HepG2 (cell line): Measurements from ENCODE around the gene AFDN. TPM values are rescaled to one million over a fixed set of nuclear protein-coding genes. Genes with fewer than 3 reads are reported as not detected.

ENCODE experiments used
- FOSL1 ChIP-seq: sonication (generic); formaldehyde crosslinking; IDR thresholded peaks from 2 replicates; pipeline ENCODE4 v1.9.0; 2021; ENCODE audit warnings: missing genetic modification reagents, borderline replicate concordance
- JUN ChIP-seq: sonication (generic); formaldehyde crosslinking; IDR thresholded peaks from 2 replicates; pipeline ENCODE4 v1.4.0; 2020; ENCODE audit warnings: mild to moderate bottlenecking, missing genetic modification reagents
- JUNB ChIP-seq: sonication (generic); formaldehyde crosslinking; IDR thresholded peaks from 2 replicates; pipeline ENCODE4 v1.8.0; 2022; ENCODE audit warnings: missing genetic modification reagents, mild to moderate bottlenecking, borderline replicate concordance
- JUND ChIP-seq: sonication (generic); formaldehyde crosslinking; IDR thresholded peaks from 2 replicates; pipeline ENCODE4 v1.8.0; 2022; ENCODE audit warnings: mild to moderate bottlenecking, missing genetic modification reagents
- KLF15 ChIP-seq: sonication (generic); formaldehyde crosslinking; IDR thresholded peaks from 2 replicates; pipeline ENCODE4 v1.8.1; 2023; ENCODE audit warnings: borderline replicate concordance, mild to moderate bottlenecking, inconsistent platforms, missing genetic modification reagents, mixed read lengths
- NFRKB ChIP-seq: fragments of 450-650 bp; IDR thresholded peaks from 2 replicates; pipeline ENCODE4 v1.6.1; 2017
- NR0B2 ChIP-seq: sonication (generic); formaldehyde crosslinking; IDR thresholded peaks from 2 replicates; pipeline ENCODE4 v1.4.0; 2020; ENCODE audit warnings: mild to moderate bottlenecking, missing genetic modification reagents
- SMYD3 ChIP-seq: sonication (generic); formaldehyde crosslinking; IDR thresholded peaks from 2 replicates; pipeline ENCODE4 v1.8.1; 2023; ENCODE audit warnings: mild to moderate bottlenecking, missing genetic modification reagents
- U2AF2 ChIP-seq: fragments of 200-400 bp; formaldehyde crosslinking; IDR thresholded peaks from 2 replicates; pipeline ENCODE4 v1.6.1; 2017; ENCODE audit warnings: low read depth, mild to moderate bottlenecking, low read length
- ZFYVE20 ChIP-seq: sonication (generic); formaldehyde crosslinking; IDR thresholded peaks from 2 replicates; pipeline ENCODE4 v1.8.0; 2023; ENCODE audit warnings: low read depth, mild to moderate bottlenecking, moderate library complexity, missing genetic modification reagents, borderline replicate concordance
- ZGPAT ChIP-seq: IDR thresholded peaks from 2 replicates; pipeline ENCODE4 v1.6.1; 2016; ENCODE audit warnings: mild to moderate bottlenecking
- ZNF451 ChIP-seq: sonication (generic); formaldehyde crosslinking; IDR thresholded peaks from 2 replicates; pipeline ENCODE4 v1.5.0; 2020; ENCODE audit warnings: mild to moderate bottlenecking, missing genetic modification reagents
- ZNF552 ChIP-seq: sonication (generic); formaldehyde crosslinking; IDR thresholded peaks from 2 replicates; pipeline ENCODE4 v1.9.0; 2022; ENCODE audit warnings: missing genetic modification reagents, mild to moderate bottlenecking, borderline replicate concordance
- ZNF557 ChIP-seq: sonication (generic); formaldehyde crosslinking; IDR thresholded peaks from 2 replicates; pipeline ENCODE4 v1.4.0; 2020; ENCODE audit warnings: missing genetic modification reagents
- ZNF607 ChIP-seq: sonication (generic); formaldehyde crosslinking; IDR thresholded peaks from 2 replicates; pipeline ENCODE4 v1.5.1; 2020; ENCODE audit warnings: missing genetic modification reagents, mild to moderate bottlenecking, borderline replicate concordance
- ZNF674 ChIP-seq: sonication (generic); formaldehyde crosslinking; IDR thresholded peaks from 2 replicates; pipeline ENCODE4 v1.5.0; 2020; ENCODE audit warnings: low read depth, mild to moderate bottlenecking, missing genetic modification reagents
- ZNF788 ChIP-seq: sonication (generic); formaldehyde crosslinking; IDR thresholded peaks from 2 replicates; pipeline ENCODE4 v1.5.0; 2020; ENCODE audit warnings: mild to moderate bottlenecking, missing genetic modification reagents, borderline replicate concordance
- polyA plus RNA-seq, 8 experiments: library from polyadenylated mRNA; depleted of rRNA in 3 of 8; stranded (reverse) in 7 of 8; unstranded in 1 of 8; fragments of >200 nt; fragmentation: Illumina TruSeq in 4 of 8; extraction: Trizol in 4 of 8; gene quantifications; 2 replicates each; pipeline versions ENCODE4 v1.2.1 to v1.2.3, GENCODE V29; 2011 to 2016; ENCODE audit warnings: low read depth in 4 of 8, missing spikeins in 1 of 8, mixed read lengths in 1 of 8; ENCODE audit not compliant: insufficient read depth in 1 of 8
- total RNA-seq, 5 experiments: library from RNA; depleted of rRNA; stranded (reverse); fragments of >200 nt; fragmentation: Illumina TruSeq; extraction: Trizol; gene quantifications; 2 replicates each; pipeline ENCODE4 v1.2.3, GENCODE V29; 2016; ENCODE audit warnings: low read depth in 1 of 5
- TF ChIP-seq, protein P1 (sequence below): sonication (generic); formaldehyde crosslinking; IDR thresholded peaks from 2 replicates; pipeline ENCODE4 v1.4.0; 2020; ENCODE audit warnings: mild to moderate bottlenecking, missing genetic modification reagents
- TF ChIP-seq, protein P2 (sequence below): sonication (generic); formaldehyde crosslinking; IDR thresholded peaks from 2 replicates; pipeline ENCODE4 v1.4.0; 2020; ENCODE audit warnings: missing genetic modification reagents, borderline replicate concordance
- TF ChIP-seq, protein P3 (sequence below): sonication (generic); formaldehyde crosslinking; IDR thresholded peaks from 2 replicates; pipeline ENCODE4 v1.4.0; 2020; ENCODE audit warnings: missing genetic modification reagents

Gene AFDN
- total and polyA plus RNA-seq, 2 of the 13 experiments (the other 11 are each of a cell fraction or from before 2014, with no cell fraction given), result 136 to 151 TPM

DNA sequence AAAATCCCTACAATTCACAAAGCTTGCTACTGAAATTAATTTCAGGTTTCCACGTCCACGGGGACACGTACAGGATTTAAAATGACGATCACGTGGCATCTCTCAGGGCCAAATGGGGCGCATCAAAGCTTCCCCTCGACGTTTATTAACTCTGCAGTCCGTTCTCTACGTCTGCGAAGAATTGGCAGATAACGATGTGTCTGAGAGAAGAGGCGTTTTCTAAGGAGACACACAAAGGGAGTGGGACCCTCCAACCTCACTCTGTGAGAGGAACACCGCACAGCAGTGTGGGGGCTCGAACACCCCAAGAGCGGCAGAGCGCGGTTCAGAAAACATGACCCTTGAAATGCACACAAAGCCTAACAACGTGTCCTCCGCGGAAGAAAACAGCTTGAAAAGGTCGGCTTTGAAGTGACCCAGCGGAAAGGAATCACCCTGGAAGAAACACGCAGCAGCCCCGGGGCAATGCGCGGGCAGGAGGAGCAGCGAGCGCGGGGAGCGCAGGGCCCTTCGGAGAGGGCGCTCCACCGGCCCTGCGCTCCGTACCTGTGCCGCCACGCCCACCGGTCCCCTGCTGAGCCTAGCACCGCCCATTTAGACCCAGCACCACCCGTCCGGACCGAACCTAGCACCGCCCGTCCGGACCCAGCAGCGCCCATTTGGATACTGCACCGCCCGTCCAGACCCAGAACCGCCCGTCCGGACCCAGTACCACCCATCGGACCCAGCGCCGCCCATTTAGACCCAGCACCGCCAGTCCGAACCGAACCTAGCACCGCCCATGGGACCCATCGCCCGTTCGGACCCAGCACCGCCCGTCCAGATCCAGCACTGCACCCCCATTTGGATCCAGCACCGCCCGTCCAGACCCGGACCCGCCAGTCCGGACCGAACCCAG, 1.1 kb upstream of the AFDN start (continued):
- TF ChIP-seq, protein P1, sequence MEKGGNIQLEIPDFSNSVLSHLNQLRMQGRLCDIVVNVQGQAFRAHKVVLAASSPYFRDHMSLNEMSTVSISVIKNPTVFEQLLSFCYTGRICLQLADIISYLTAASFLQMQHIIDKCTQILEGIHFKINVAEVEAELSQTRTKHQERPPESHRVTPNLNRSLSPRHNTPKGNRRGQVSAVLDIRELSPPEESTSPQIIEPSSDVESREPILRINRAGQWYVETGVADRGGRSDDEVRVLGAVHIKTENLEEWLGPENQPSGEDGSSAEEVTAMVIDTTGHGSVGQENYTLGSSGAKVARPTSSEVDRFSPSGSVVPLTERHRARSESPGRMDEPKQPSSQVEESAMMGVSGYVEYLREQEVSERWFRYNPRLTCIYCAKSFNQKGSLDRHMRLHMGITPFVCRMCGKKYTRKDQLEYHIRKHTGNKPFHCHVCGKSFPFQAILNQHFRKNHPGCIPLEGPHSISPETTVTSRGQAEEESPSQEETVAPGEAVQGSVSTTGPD (CRISPR knock-in tag), result no peak
- no peak for TF ChIP-seq KLF15 (CRISPR knock-in tag)
- TF ChIP-seq JUN (CRISPR knock-in tag), result no peak
- no peak for TF ChIP-seq SMYD3 (CRISPR knock-in tag)
- TF ChIP-seq ZNF788 (CRISPR knock-in tag), result no peak; the same call in 1 of the 2 replicates
- 0 out of 2 replicates have a peak, but pooled peaks have one; percentile 20 for TF ChIP-seq JUND
- TF ChIP-seq ZGPAT (CRISPR knock-in tag), result peak; percentile 11; the same call in 1 of the 2 replicates
- TF ChIP-seq, protein P2, sequence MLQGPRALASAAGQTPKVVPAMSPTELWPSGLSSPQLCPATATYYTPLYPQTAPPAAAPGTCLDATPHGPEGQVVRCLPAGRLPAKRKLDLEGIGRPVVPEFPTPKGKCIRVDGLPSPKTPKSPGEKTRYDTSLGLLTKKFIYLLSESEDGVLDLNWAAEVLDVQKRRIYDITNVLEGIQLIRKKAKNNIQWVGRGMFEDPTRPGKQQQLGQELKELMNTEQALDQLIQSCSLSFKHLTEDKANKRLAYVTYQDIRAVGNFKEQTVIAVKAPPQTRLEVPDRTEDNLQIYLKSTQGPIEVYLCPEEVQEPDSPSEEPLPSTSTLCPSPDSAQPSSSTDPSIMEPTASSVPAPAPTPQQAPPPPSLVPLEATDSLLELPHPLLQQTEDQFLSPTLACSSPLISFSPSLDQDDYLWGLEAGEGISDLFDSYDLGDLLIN, result no peak
- no peak; the same call in 1 of the 2 replicates for TF ChIP-seq ZFYVE20 (CRISPR knock-in tag)
- TF ChIP-seq, protein P3, sequence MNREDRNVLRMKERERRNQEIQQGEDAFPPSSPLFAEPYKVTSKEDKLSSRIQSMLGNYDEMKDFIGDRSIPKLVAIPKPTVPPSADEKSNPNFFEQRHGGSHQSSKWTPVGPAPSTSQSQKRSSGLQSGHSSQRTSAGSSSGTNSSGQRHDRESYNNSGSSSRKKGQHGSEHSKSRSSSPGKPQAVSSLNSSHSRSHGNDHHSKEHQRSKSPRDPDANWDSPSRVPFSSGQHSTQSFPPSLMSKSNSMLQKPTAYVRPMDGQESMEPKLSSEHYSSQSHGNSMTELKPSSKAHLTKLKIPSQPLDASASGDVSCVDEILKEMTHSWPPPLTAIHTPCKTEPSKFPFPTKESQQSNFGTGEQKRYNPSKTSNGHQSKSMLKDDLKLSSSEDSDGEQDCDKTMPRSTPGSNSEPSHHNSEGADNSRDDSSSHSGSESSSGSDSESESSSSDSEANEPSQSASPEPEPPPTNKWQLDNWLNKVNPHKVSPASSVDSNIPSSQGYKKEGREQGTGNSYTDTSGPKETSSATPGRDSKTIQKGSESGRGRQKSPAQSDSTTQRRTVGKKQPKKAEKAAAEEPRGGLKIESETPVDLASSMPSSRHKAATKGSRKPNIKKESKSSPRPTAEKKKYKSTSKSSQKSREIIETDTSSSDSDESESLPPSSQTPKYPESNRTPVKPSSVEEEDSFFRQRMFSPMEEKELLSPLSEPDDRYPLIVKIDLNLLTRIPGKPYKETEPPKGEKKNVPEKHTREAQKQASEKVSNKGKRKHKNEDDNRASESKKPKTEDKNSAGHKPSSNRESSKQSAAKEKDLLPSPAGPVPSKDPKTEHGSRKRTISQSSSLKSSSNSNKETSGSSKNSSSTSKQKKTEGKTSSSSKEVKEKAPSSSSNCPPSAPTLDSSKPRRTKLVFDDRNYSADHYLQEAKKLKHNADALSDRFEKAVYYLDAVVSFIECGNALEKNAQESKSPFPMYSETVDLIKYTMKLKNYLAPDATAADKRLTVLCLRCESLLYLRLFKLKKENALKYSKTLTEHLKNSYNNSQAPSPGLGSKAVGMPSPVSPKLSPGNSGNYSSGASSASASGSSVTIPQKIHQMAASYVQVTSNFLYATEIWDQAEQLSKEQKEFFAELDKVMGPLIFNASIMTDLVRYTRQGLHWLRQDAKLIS (CRISPR knock-in tag), result no peak
- TF ChIP-seq JUNB (CRISPR knock-in tag), result no peak
- no peak for TF ChIP-seq FOSL1 (CRISPR knock-in tag)
- no peak; the same call in 1 of the 2 replicates for TF ChIP-seq ZNF451
- TF ChIP-seq ZNF607 (CRISPR knock-in tag), result no peak
- 0 out of 2 replicates have a peak, but pooled peaks have one; percentile 17 for TF ChIP-seq ZNF674
- TF ChIP-seq ZNF552 (CRISPR knock-in tag), result peak; percentile 41; the same call in 1 of the 2 replicates
- no peak; the same call in 1 of the 2 replicates for TF ChIP-seq NR0B2
- no peak for TF ChIP-seq U2AF2
- TF ChIP-seq NFRKB, result no peak
- TF ChIP-seq ZNF557, result no peak
